GM23338 (cell line): Measurements from ENCODE around the gene IL1A. TPM values are rescaled to one million over a fixed set of nuclear protein-coding genes. Genes with fewer than 3 reads are reported as not detected.
"Not testable (repeated sequence)": the region's sequence is repeated elsewhere in the genome, so short reads cannot be mapped to it uniquely, and the experiment has no call there.

Experiments
- ATAC-seq: fragments of 200-7000 bp; cut with Tn5 transposase; 3 replicates; pipeline ENCODE4 v1.9.1; 2020
- DNase-seq: peaks from one replicate; pipeline ENCODE4 v3.0.0-alpha.2; 2015; ENCODE audit warnings: low spot score
- H2AFZ ChIP-seq: fragments of 200-600 bp; sonication (generic); 2 replicates; pipeline ENCODE4 v1.8.0; 2016; ENCODE audit warnings: antibody characterized with exemption, mild to moderate bottlenecking, moderate library complexity
- H3F3A ChIP-seq: fragments of 200-600 bp; sonication (generic); replicated peaks from 2 replicates; pipeline ENCODE4 v1.8.0; 2017; ENCODE audit warnings: antibody characterized with exemption, mixed run types, low read depth
- H3K27ac ChIP-seq: fragments of 200-600 bp; sonication (generic); 2 replicates; pipeline ENCODE4 v1.6.1; 2016; ENCODE audit warnings: low read depth
- H3K27me3 ChIP-seq: fragments of 200-600 bp; sonication (generic); 2 replicates; pipeline ENCODE4 v1.8.0; 2016; ENCODE audit warnings: mild to moderate bottlenecking, mixed run types, moderate library complexity; ENCODE audit not compliant: insufficient read depth
- H3K36me3 ChIP-seq: fragments of 200-600 bp; sonication (generic); 2 replicates; pipeline ENCODE4 v1.8.0; 2016; ENCODE audit warnings: mild to moderate bottlenecking; ENCODE audit not compliant: insufficient read depth
- H3K4me1 ChIP-seq: fragments of 200-600 bp; sonication (generic); 2 replicates; pipeline ENCODE4 v1.8.0; 2016; ENCODE audit warnings: mild to moderate bottlenecking, moderate library complexity; ENCODE audit not compliant: insufficient read depth
- H3K4me2 ChIP-seq: fragments of 200-600 bp; sonication (generic); 2 replicates; pipeline ENCODE4 v1.7.1; 2017; ENCODE audit warnings: mixed run types
- H3K4me3 ChIP-seq: fragments of 200-600 bp; sonication (generic); 2 replicates; pipeline ENCODE4 v1.6.1; 2016; ENCODE audit warnings: mixed run types
- H3K79me2 ChIP-seq: fragments of 200-600 bp; sonication (generic); replicated peaks from 2 replicates; pipeline ENCODE4 v1.8.0; 2017; ENCODE audit warnings: mild to moderate bottlenecking; ENCODE audit not compliant: insufficient read depth
- H3K9me2 ChIP-seq: fragments of 200-600 bp; sonication (generic); 2 replicates; pipeline ENCODE4 v1.8.0; 2017; ENCODE audit not compliant: insufficient read depth
- H4K20me1 ChIP-seq: fragments of 200-600 bp; sonication (generic); replicated peaks from 2 replicates; pipeline ENCODE4 v1.8.0; 2017; ENCODE audit warnings: mild to moderate bottlenecking; ENCODE audit not compliant: insufficient read depth
- H3K27ac Mint-ChIP-seq: 2 replicates; pipeline ENCODE4 v1.8.0; 2020; ENCODE audit warnings: inconsistent platforms, mild to moderate bottlenecking, moderate library complexity, mixed read lengths
- H3K27me3 Mint-ChIP-seq: 3 replicates; pipeline ENCODE4 v1.8.0; 2022; ENCODE audit warnings: low read depth, mild to moderate bottlenecking, moderate library complexity, mixed read lengths, inconsistent platforms; ENCODE audit not compliant: insufficient read depth, poor library complexity
- H3K36me3 Mint-ChIP-seq: 3 replicates; pipeline ENCODE4 v1.8.0; 2021; ENCODE audit warnings: low read depth, mild to moderate bottlenecking, inconsistent platforms, moderate library complexity, mixed read lengths
- H3K4me1 Mint-ChIP-seq: 3 replicates; pipeline ENCODE4 v1.8.0; 2020; ENCODE audit warnings: mild to moderate bottlenecking, inconsistent platforms, mixed read lengths
- H3K4me3 Mint-ChIP-seq: 3 replicates; pipeline ENCODE4 v1.8.0; 2021; ENCODE audit warnings: moderate library complexity, mild to moderate bottlenecking, inconsistent platforms, mixed read lengths
- H3K9me3 Mint-ChIP-seq: 3 replicates; pipeline ENCODE4 v1.8.0; 2020; ENCODE audit warnings: moderate library complexity, mild to moderate bottlenecking, inconsistent platforms, mixed read lengths
- CREB1 ChIP-seq: fragments of 250-450 bp; sonication (Bioruptor Pico); IDR thresholded peaks from 2 replicates; pipeline ENCODE4 v1.5.0; 2020; ENCODE audit warnings: low read depth, mild to moderate bottlenecking, moderate library complexity
- EZH2 ChIP-seq: fragments of 200-600 bp; sonication (generic); IDR thresholded peaks from one replicate; pipeline ENCODE4 v1.8.0; 2017; ENCODE audit warnings: antibody characterized with exemption, mild to moderate bottlenecking, low read depth; ENCODE audit not compliant: unreplicated experiment
- NANOG ChIP-seq: IDR thresholded peaks from 2 replicates; pipeline ENCODE4 v1.6.1; 2016; ENCODE audit warnings: antibody characterized with exemption, borderline replicate concordance
- STAT1 ChIP-seq: IDR thresholded peaks from one replicate; pipeline ENCODE4 v1.6.1; 2016; ENCODE audit warnings: antibody characterized with exemption; ENCODE audit not compliant: unreplicated experiment
- polyA plus RNA-seq: library from polyadenylated mRNA; unstranded; fragments of >200 nt; fragmentation: Nextera tagmentation; extraction: Ambion mirVana; gene quantifications from 2 replicates; pipeline ENCODE4 v1.2.1, GENCODE V29; 2016
- total RNA-seq: library from RNA; depleted of rRNA; stranded (reverse); fragments of >200 nt; shearing (Covaris generic); gene quantifications from 2 replicates; pipeline ENCODE4 v1.2.3, GENCODE V29; 2014
- TF ChIP-seq, protein P1 (sequence below): fragments of 250-450 bp; sonication (Bioruptor Pico); IDR thresholded peaks from 2 replicates; pipeline ENCODE4 v1.5.0; 2020; ENCODE audit warnings: mild to moderate bottlenecking, moderate library complexity
- TF ChIP-seq, protein P2 (sequence below), 2 experiments: fragments of 200-600 bp in 1 of 2; sonication (generic) in 1 of 2; conservative IDR thresholded peaks; 2 replicates each; pipeline versions ENCODE4 v1.5.1 to v1.6.1; 2016 to 2017; ENCODE audit warnings: antibody characterized with exemption in 2 of 2, low read depth in 2 of 2, mild to moderate bottlenecking in 2 of 2, moderate library complexity in 1 of 2
- TF ChIP-seq, protein P3 (sequence below): IDR thresholded peaks from 2 replicates; pipeline ENCODE4 v1.6.1; 2016; ENCODE audit warnings: antibody characterized with exemption

The IL1A gene
- total and polyA plus RNA-seq, 2 experiments from 2014 or later: 0.65 to 0.73 TPM

DNA sequence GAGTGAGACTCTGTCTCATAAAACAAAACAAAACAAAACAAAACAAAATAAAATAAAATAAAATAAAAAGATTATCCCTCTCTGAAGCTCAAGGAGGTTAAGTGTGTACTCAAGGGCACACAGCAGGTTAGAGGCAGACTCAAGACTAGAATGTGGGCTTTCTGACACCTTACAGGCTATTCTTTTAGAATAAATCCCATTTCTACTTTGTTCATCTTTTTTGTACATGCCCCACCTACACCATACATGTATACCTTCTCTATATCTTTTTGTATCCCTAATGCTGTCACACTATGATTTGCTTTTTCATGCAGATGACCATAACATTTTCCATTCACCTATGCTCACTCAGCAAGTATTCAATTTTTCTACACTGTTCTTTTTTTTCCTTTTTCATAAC, 49.7 kb upstream of the IL1A start (continued):
- TF ChIP-seq, protein P1, sequence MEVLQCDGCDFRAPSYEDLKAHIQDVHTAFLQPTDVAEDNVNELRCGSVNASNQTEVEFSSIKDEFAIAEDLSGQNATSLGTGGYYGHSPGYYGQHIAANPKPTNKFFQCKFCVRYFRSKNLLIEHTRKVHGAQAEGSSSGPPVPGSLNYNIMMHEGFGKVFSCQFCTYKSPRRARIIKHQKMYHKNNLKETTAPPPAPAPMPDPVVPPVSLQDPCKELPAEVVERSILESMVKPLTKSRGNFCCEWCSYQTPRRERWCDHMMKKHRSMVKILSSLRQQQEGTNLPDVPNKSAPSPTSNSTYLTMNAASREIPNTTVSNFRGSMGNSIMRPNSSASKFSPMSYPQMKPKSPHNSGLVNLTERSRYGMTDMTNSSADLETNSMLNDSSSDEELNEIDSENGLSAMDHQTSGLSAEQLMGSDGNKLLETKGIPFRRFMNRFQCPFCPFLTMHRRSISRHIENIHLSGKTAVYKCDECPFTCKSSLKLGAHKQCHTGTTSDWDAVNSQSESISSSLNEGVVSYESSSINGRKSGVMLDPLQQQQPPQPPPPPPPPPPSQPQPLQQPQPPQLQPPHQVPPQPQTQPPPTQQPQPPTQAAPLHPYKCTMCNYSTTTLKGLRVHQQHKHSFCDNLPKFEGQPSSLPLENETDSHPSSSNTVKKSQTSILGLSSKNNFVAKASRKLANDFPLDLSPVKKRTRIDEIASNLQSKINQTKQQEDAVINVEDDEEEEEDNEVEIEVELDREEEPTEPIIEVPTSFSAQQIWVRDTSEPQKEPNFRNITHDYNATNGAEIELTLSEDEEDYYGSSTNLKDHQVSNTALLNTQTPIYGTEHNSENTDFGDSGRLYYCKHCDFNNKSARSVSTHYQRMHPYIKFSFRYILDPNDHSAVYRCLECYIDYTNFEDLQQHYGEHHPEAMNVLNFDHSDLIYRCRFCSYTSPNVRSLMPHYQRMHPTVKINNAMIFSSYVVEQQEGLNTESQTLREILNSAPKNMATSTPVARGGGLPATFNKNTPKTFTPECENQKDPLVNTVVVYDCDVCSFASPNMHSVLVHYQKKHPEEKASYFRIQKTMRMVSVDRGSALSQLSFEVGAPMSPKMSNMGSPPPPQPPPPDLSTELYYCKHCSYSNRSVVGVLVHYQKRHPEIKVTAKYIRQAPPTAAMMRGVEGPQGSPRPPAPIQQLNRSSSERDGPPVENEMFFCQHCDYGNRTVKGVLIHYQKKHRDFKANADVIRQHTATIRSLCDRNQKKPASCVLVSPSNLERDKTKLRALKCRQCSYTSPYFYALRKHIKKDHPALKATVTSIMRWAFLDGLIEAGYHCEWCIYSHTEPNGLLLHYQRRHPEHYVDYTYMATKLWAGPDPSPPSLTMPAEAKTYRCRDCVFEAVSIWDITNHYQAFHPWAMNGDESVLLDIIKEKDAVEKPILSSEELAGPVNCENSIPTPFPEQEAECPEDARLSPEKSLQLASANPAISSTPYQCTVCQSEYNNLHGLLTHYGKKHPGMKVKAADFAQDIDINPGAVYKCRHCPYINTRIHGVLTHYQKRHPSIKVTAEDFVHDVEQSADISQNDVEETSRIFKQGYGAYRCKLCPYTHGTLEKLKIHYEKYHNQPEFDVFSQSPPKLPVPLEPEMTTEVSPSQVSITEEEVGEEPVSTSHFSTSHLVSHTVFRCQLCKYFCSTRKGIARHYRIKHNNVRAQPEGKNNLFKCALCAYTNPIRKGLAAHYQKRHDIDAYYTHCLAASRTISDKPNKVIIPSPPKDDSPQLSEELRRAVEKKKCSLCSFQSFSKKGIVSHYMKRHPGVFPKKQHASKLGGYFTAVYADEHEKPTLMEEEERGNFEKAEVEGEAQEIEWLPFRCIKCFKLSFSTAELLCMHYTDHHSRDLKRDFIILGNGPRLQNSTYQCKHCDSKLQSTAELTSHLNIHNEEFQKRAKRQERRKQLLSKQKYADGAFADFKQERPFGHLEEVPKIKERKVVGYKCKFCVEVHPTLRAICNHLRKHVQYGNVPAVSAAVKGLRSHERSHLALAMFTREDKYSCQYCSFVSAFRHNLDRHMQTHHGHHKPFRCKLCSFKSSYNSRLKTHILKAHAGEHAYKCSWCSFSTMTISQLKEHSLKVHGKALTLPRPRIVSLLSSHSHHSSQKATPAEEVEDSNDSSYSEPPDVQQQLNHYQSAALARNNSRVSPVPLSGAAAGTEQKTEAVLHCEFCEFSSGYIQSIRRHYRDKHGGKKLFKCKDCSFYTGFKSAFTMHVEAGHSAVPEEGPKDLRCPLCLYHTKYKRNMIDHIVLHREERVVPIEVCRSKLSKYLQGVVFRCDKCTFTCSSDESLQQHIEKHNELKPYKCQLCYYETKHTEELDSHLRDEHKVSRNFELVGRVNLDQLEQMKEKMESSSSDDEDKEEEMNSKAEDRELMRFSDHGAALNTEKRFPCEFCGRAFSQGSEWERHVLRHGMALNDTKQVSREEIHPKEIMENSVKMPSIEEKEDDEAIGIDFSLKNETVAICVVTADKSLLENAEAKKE (CRISPR knock-in tag): no peak

DNA sequence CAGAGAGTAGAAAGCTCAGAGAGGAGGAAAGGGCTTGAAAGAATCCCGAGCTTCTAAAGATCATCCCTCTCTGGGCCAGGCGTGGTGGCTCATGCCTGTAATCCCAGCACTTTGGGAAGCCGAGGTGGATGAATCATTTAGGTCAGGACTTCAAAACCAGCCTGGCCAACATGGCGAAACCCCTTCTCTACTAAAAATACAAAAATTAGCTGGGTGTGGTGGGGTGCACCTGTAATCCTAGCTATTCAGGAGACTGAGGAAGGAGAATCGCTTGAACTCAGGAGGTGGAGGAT, 49.3 kb upstream of the IL1A start:
- H3K4me2 ChIP-seq, H3K4me3 ChIP-seq, H3K27me3 Mint-ChIP-seq, DNase-seq, H3F3A ChIP-seq, H3K36me3 ChIP-seq, H3K4me3 Mint-ChIP-seq, H3K36me3 Mint-ChIP-seq, H3K9me2 ChIP-seq, H3K27ac ChIP-seq, H3K27ac Mint-ChIP-seq, H3K9me3 Mint-ChIP-seq, ATAC-seq, H4K20me1 ChIP-seq, H2AFZ ChIP-seq, H3K79me2 ChIP-seq, H3K4me1 ChIP-seq, H3K27me3 ChIP-seq: not testable (repeated sequence)
- H3K4me1 Mint-ChIP-seq: peaks cover 16% of the 10 kb centered on the region

DNA sequence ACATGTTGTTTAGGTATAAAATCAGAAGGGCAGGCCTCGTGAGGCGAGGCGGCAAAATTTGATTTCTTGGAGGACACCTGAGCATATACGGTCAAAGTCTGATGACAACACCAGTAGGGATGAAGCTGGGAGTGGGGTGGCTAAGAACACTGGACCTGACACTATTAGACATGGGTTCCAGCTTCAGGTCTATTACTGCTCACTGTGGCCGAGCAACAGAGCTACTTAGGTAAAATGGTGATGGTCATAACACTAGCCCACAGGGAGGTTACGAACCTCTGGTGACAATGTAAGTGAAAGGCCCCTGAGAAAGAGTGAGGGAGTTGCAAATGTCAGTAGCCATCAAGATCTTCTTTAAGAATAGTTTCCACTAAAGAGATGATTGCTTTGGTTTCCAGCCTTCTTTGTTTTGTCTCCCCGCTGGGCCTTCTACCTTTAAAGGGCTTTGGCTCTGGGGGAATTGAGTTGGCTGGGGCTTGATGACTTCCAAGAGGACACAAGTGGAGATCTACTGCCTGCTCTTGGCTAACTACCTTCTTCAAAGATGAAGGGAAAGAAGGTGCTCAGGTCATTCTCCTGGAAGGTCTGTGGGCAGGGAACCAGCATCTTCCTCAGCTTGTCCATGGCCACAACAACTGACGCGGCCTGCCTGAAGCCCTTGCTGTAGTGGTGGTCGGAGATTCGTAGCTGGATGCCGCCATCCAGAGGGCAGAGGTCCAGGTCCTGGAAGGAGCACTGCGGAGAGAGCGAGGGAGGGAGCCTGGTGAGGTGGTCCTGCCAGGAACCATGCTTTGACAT, 48.7 kb upstream of the IL1A start:
- peaks cover 5% of the 10 kb centered on the region; the same call in 1 of the 2 replicates for H3K9me2 ChIP-seq
- DNase-seq: no peak
- no peak for ATAC-seq
- no peak overlapping the region for H3K4me3 ChIP-seq
- H3F3A ChIP-seq: no peaks in the 10 kb centered on the region
- Mint-ChIP-seq H3K27ac (no peak overlapping the region; the same call in 1 of the 2 replicates), H3K9me3 (no peaks in the 10 kb centered on the region), H3K36me3 (no peaks in the 10 kb centered on the region), H3K4me1 (peaks cover 13% of the 10 kb centered on the region), H3K4me3 (no peak overlapping the region), H3K27me3 (no peaks in the 10 kb centered on the region)
- no peaks in the 10 kb centered on the region for H3K79me2 ChIP-seq
- H3K27me3 ChIP-seq: no peaks in the 10 kb centered on the region
- H3K27ac ChIP-seq: no peak overlapping the region
- H3K36me3 ChIP-seq: no peaks in the 10 kb centered on the region
- H4K20me1 ChIP-seq: no peaks in the 10 kb centered on the region
- H3K4me2 ChIP-seq: no peak overlapping the region
- no peak overlapping the region for H2AFZ ChIP-seq
- peaks cover 4% of the 10 kb centered on the region; the same call in 1 of the 2 replicates for H3K4me1 ChIP-seq
- TF ChIP-seq NANOG (no peak), CREB1 (CRISPR knock-in tag) (no peak), STAT1 (no peak), EZH2 (no peak)
- TF ChIP-seq, protein P2, sequence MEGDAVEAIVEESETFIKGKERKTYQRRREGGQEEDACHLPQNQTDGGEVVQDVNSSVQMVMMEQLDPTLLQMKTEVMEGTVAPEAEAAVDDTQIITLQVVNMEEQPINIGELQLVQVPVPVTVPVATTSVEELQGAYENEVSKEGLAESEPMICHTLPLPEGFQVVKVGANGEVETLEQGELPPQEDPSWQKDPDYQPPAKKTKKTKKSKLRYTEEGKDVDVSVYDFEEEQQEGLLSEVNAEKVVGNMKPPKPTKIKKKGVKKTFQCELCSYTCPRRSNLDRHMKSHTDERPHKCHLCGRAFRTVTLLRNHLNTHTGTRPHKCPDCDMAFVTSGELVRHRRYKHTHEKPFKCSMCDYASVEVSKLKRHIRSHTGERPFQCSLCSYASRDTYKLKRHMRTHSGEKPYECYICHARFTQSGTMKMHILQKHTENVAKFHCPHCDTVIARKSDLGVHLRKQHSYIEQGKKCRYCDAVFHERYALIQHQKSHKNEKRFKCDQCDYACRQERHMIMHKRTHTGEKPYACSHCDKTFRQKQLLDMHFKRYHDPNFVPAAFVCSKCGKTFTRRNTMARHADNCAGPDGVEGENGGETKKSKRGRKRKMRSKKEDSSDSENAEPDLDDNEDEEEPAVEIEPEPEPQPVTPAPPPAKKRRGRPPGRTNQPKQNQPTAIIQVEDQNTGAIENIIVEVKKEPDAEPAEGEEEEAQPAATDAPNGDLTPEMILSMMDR (conservative IDR thresholded peaks at IDR 0.05; ENCODE audit: low read depth in 2 of 2): peak in 1 of 2 experiments; percentile 27; a peak in 2 of 4 replicates
- TF ChIP-seq, protein P3, sequence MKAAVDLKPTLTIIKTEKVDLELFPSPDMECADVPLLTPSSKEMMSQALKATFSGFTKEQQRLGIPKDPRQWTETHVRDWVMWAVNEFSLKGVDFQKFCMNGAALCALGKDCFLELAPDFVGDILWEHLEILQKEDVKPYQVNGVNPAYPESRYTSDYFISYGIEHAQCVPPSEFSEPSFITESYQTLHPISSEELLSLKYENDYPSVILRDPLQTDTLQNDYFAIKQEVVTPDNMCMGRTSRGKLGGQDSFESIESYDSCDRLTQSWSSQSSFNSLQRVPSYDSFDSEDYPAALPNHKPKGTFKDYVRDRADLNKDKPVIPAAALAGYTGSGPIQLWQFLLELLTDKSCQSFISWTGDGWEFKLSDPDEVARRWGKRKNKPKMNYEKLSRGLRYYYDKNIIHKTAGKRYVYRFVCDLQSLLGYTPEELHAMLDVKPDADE: no peak
